Measurements from ENCODE around the gene WNT3.
"Not testable (repeated sequence)": the region's sequence is repeated elsewhere in the genome, so short reads cannot be mapped to it uniquely, and the experiment has no call there.

WNT3 gene

DNA sequence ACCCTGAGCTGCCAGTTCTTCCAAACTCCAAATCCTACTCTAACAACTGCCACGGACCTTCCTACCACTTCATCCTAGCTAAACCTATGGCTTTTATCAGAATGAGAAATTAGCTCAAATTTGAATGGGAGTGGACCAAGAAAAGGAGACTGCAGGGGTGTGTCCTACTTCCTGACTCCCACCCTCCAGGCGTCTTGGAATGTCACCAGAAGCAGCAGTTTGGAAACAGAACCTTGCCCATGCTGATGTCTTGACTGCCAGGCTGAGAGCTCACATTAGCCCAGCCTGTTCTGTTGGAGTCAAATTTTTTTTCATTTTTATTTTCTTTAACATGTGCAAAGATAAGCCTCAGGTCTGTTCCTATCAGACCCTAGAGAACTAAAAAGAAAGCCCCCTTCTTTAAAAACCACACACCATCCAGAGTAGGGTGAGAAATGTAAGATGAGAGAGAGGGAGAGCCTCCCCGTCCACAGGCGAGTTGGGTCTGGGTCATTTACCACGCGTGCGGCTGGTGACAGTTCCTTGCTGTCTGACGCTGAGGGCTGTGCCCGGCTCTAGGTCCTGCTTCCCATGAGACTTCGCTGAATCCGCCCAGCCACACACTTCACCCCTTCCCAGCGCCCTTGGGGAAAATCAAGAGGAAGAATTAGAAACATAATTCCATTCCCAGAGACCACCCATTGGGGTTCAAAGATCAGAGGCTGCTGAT lies 54.3 kb downstream of the WNT3 start:
- DNase-seq = no peak

DNA sequence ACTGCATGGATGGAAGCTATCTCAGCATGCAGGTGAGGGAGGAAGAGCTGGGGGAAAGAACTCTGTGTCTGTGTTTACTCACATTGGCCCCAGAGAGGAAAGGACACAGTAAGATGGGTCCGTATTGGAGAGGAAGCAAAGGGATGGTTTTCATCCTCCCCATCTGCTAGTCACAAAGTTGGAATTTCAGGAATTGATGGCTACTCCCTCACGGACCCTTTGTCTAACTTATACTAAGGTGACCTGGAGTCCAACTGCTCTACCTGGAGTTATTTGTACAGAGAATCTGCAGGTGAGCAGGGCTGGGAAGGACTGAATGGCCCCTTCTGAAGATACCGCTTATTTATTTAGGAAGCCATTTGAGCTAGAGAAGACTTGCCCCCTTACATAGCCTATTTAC lies 55.1 kb downstream of the WNT3 start:
- no peak for DNase-seq

DNA sequence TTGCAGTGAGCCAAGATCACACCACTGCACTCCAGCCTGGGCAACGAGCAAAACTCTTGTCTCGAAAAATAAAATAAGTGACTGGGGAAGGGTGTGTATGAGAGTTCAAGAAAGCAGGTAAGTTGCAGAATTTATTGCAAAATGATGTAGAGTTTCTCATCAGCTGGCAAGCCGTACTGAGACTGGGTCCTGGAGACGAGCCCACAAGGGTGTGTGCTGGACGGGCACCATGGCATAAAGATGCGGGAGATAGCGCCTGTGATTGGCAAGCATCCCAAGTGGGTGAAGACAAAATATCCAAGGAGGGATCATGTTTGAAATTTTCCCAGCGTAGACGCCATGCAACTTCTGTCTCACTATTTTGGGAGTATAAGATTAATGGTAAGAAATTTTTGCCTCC lies 59.4 kb downstream of the WNT3 start:
- DNase-seq = no peak

DNA sequence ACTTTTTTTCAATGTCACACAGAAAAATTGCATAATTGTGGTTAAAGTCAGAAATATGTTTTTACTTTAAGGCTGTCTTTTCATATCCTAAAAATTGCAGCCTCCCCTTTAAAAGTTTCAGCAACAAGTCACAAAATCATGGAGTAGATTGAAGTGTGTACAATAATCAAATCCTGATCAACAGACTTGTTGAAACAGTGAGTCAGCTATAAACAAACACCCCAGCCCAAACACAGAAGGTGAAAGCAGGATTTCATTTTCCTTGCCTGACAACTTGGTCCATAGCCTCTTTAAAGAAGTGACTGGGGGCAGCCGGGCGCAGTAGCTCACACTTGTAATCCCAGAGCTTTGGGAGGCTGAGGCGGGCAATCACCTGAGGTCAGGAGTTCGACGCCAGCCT lies 59.9 kb downstream of the WNT3 start:
- DNase-seq = no peak

DNA sequence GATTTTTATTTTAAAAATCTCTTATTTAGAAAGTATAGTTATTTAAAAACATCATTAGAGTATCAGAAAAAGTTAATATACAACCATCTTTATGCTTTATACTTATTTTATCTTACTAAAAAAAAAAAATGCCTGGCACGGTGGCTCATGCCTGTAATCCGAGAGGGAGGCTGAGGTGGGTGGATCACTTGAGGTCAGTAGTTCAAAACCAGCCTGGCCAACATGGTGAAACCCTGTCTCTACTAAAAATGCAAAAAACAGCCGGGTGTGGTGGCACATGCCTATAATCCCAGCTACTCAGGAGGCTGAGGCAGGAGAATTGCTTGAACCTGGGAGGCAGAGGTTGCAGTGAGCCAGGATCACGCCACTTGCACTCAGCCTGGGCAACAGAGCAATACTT lies 60.9 kb downstream of the WNT3 start:
- not testable (repeated sequence) for DNase-seq

DNA sequence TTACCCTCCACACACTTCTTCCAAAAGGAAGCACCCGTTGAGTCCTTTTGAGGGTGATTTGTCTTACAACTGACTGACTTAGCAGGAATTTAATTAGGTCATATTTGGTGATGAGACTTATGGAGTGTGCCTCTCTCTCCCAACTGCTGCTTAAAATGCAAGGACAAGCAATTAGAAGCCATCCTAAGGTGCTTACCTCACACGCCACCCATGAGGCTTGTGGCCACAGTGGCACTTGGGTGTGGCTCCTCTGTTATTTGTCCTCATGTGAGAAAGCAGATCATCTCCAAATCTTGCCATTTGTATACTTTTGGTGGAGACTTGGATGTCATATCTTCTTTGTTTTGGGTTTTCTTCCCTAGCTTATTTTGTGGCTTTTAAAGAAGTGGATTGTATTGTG lies 61.6 kb downstream of the WNT3 start:
- DNase-seq = no peak

DNA sequence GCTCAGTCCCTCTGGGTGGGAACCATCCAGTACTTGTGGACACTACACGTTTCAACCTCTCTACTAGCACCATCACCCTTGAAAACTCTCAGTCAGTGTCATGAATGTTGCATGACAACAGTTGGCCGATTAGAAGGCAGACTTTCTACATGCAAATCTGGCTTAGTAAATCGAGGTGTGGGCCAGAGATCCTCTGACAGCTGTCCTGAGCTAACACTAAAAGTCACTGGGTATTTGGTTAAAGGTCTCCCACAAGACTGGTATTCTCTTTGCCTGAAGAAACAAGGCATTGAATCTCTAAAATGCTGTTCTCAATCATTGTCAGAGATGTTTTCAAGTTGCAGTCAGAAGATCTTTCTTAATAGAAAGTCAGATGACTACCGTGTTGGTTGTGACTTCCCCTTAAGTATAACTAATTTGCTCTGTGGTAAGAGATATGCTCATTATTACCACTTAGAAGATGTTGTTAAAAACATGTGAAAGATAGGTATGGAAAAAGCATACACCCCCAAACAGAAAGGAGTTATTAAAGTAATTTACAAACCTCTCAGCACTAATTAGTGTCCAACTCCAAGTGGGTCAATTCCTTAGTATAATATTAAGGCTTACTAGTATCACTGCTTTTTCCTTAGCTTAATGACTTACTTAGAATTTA lies 62.3 kb downstream of the WNT3 start:
- no peak for DNase-seq

DNA sequence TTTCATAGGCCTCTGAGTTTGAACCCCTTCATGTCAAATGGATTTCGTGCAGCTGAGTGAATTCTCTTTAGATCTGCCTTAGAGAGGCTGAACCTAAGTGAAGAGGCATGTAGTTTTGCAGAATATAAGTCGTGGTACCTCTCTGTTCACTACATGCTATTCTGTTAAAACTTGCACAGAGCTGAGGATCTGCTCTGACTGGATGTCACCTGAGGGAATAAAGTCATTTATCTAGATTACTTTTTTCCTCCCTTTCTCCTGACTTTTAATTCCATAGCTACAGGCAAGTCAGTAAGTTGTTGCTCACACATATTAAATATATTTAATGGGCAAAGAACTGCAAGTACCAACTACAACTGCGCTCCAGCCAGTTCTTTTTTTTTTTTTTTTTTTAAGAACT lies 64.7 kb downstream of the WNT3 start:
- DNase-seq = no peak

DNA sequence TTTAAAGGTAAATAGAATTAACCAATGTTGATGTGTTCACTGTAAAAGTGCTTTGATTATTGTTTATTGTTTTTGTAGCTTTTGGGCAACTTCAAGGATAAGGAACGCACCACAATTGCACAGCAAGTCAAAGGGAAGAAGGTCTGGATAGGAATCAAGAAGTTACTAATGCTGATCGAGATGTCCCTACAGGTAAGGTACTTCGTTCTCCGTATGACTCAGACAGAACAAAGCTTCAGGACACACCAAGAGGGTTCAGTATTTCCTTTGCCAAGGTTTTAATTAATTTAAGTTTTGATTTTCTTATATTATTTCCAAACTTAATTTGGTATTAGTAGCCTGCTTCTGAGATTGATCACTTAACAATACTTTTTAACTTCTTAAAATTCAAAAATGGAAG lies 67.1 kb downstream of the WNT3 start:
- DNase-seq = no peak

DNA sequence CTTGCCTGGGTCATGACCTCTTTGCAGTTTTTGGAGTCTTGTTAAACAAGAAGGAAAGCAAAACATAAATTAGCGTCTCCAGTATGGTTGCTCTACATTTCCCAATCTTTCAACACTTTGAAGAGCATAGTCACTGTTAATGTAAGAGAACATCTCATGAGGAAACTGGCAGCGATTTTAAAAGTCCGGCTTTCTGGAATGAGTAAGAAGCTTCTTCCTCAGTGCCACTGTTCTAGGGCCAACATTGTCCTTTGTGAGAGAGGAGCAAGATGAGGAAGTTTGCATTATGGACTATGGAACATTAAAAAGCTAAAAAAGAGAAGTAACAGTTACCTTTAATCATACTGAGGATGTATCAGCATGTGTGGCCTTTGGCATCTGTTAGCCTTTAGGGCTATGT lies 73.1 kb downstream of the WNT3 start:
- DNase-seq = no peak

DNA sequence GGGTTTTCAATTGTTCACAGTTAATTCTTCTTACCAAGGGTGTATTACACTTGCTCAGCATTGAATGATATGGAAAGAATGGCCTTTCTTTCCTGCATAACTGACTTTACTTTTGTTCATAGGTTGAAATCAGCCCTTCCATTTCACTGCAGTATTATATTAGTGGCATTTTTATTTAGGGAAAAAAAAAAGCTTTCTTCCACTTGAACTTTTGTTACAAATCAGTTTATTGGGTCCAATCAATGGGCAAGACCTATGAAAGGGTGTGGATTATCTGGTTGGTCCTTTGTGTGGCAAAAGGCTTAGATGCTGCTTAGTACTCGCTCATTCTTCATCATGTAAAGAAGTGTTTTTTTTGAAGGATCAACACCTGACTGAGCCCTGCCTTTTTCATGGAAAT lies 74.1 kb downstream of the WNT3 start:
- no peak for DNase-seq

DNA sequence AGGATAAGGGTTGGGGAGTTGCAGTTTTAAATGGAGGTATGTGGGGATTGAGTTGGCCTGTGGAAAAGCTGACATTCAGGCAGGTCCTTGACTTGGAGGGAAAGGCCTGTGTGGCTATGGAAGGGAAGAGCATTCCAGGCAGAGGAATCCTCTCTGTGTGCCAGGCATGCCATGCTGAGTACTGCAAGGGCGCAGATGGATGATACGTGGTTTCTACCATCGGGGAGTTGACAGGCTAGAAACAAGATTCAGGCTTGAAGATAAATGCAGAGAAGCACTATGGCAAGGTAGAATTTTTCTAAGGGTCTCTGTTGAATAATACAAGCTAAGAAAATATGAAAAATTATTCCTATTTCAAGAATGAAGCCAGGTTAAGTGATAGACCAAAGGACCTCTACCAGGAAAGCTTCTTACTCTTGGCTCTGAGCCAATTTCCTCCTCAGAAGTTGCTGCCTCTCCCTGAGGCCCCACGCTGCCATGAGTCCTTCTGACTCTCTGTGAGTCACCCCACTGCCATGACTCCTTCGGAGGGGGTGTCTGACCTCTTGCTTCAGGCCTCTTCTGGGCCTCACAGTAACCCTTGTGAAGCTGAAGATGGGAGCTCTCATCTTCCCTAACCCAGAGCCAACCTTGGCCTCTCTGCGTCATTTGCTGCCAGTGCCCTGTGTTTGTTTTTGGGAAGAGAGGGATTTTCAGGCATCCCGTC lies 75.8 kb downstream of the WNT3 start:
- no peak for DNase-seq

DNA sequence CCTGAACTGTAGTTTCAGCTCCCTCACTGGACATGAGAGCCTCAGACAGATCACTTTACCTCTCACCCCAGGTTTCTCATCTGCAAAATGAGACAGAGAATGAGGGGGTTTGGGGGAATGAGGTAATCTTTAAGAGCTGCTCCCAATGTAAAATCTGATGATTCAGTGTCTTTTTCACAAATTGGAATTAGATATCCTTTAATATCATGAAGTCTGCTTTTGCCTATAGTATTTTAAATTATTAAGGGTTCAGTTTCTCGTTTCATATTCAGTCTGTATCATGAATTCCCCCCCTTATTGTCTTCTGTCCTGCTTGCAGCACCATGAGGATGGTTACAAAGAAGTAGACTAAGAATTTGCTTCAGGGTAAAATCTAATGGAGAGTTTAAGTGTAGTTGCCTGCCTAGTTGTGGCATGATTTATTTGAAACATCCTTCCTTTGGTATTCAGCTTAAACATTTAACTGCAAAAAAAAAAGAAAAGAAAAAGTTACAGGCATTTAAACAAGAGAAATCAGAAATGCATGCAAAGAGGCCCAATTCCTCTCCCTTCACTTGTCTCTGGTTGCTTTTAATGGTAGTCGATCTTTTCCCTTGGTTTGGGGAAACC lies 77.3 kb downstream of the WNT3 start:
- no peak for DNase-seq

DNA sequence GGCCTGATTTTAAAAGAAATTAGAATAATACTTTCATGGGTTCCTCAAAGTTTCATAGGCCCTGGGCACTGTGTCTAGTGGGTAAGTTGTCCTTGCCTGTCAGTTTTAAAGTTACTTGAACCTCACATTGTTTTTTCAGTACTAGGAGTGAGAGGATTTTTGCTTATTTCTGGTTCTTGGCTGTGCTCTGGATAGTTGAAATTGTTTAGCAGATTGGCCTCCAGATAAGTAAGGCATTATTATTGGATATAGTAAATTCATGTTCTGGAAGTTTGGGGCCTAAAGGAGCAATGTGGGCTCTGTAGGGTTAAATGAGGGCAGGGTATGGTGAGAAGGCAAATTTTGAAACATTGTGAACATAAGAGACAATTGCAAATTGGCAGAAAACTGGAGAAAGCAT lies 78.5 kb downstream of the WNT3 start:
- no peak for DNase-seq

DNA sequence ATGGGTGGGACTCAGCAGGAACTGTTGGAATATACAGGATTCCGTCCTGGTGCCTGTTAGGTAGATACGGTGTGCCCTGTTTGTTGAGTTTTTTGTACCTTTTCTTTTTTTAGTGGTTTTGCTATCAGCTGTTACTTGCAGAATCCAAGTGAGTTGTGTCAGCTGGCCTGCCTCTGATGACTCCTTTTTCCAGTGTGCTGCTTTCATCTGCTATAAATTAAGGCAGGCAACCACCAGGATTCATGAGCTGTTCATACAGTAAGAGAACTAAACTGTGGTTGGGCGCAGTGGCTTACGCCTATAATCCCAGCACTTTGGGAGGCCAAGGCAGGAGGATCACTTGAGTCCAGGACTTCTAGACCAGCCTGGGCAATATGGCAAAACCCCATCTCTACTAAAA lies 79.9 kb downstream of the WNT3 start:
- DNase-seq = no peak

DNA sequence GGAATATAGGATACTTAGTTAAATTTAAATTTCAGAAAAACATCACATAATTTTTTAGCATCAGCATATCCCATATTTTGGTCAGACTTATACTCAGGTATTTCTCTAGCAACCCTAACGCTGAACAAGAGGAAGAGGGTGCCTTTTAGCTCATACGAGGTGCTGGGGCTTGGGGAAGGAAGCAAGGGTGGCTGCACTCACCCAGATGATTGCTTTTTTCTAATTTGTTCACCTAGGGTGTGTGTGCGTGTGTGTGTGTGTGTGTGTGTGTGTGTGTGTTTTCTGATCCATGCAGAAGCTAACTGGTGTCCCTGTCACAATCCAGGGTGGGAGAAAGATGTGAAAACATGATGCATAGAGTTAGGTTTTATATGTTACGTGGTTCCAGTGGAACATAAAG lies 81.2 kb downstream of the WNT3 start:
- DNase-seq = no peak

DNA sequence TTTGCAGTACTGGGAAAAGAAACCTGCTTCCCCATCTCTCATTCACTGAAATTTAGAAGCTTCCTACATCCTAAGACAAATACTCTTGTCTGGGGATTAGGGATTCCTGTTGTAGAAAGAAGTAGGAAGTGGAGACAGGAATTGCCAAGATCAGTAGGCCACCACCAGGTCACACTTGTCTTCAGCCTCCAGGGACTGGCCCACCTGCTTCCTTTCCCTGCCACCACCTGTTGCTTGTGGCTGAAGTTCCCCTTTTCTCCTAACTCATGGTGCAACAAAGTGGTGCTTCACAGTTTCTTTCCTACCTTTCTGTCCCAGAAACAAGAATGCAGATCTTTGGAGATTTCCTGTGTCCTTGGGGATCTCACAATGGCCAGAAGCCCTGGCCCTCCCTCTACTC lies 82.4 kb downstream of the WNT3 start:
- no peak for DNase-seq

DNA sequence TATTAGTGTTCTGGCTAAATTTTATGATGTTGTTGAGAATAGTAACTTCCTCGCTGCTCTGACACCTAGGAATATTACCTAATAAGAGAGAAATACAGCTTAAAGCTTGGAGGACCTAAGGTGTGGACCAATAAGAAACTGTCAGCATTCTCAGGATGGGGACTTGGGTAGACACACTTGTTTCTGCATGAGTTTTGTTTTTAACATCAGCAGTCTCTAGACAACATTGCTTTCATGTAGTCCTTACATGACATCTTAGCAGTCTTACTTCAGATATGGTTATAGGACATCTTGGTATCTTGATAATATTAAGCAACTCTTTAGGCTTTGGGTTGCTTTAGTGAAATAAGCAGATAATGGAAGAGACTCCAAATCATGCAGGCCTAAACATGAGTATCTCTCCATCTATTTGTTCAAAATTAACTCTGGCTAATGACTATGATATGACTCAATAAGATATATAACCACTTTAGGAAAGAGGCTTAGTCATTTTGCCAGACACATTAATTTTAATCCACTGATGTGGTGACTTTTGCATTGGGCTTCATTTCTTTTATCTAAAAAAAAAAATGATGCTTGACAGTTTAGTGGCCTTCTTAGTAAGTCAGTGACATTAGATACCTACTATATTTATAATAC lies 84.5 kb downstream of the WNT3 start:
- DNase-seq = no peak

DNA sequence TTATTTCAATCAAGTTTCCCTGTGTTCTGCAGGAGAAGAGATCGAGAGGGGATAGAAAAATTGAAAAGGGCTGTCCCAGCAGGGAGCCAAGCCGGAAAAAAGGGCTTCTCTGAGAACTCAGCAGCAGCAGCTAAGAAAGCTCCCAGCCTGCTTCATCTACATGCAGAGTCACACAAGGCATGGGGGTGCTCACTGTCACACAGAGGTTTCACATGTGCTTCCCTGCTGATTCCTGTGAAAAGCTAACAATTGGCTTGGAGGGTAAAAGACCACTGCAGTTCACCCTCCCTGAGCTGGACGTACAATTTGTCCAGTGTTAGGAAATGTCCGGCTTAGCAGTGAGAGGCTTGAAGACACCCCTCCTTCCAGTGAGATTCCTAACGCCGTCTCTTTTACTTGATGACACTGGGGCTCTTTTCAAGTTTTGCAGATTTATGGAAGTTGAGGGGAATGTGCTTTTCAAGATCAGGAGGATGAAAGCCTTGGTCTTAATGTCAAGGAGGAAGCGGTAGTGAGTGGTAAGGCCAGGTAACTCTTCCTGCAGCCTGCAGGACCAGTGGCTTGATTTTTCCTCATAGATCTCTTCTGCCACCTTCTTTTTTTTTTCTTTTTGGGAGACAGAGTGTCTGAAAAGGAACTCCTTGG lies 85.6 kb downstream of the WNT3 start:
- DNase-seq = no peak

DNA sequence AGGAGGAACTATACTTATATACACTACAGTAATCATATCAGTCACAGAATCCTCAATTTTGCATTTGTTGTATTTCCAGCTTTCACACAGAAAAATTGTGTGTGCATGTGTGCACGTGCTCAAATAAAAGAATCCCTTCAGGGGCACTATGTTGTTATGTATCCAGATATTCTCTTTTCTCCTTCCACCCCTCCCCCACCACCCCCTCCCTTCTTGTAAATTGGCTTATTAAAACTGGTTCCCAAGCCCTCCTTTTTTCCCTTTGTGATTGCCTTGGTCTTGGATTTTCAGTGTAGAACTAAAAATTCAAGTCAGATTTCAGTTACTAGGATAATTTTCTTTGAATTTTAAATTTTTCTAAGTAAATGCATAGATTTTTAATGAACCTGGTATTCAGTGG lies 86.3 kb downstream of the WNT3 start:
- DNase-seq = no peak

DNA sequence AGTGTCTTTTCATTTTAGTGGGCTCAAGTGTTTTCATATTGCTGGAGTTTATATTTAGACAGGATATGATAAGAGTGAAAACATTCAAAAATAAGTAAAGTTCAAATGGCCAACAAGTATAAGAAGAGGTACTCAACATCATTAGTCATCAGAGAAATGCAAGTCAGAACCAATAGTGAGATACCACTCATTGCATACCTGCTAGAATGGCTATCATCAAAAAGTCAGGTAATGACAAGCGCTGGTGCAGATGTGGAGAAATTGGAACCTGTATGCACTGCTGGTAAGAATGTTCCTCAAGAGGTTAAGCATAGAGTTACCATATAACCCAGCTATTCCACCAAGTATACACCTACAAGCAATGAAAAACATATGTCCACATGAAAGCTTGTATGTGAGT lies 87.8 kb downstream of the WNT3 start:
- no peak for DNase-seq

DNA sequence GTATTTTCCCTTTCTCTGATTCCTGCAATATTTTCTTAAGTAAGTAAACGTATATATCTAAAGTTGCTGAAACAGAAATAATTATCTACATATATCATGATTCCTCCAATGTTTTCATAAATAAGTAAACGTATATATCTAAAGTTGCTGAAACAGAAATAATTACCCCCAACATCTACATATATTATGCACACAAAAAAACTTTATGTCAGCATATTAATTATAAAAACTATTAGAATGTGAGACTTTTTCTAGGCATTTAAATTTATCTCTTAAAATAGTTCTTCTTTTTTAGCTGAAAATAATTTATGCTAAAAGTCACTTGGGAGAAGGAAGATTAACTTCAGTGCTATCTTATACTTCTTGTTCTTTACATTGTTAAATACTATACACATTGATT lies 88.5 kb downstream of the WNT3 start:
- no peak for DNase-seq
